Activated CD4-positive, alpha-beta T cell treated with anti-CD3 and anti-CD28 coated beads, Interleukin-2, amount 10 ng/mL, durations not matched to agents 7 days and 5 days (primary cell): ENCODE results near the gene RHBDL3. TPM values are rescaled to one million over a fixed set of nuclear protein-coding genes. Genes with fewer than 3 reads are reported as not detected.

ENCODE experiments used
- CTCF ChIA-PET: fragments of 350-600 bp; sonication (Branson Sonifier 250); formaldehyde crosslinking; loops from one replicate; lab custom pipeline; 2021; ENCODE audit warnings: antibody characterized with exemption; lab: Charles Lee
- POLR2A ChIA-PET: fragments of 350-600 bp; sonication (Branson Sonifier 250); formaldehyde crosslinking; loops from one replicate; lab custom pipeline; 2021; ENCODE audit warnings: antibody characterized with exemption; lab: Charles Lee
- DNase-seq: peaks from one replicate; pipeline ENCODE4 v3.0.0-alpha.2; 2020
- H3K27ac Mint-ChIP-seq: one replicate; pipeline ENCODE4 v1.8.0; 2021; ENCODE audit warnings: mild to moderate bottlenecking, moderate library complexity, mixed read lengths
- H3K27me3 Mint-ChIP-seq: one replicate; pipeline ENCODE4 v1.8.0; 2021; ENCODE audit warnings: mixed read lengths
- H3K36me3 Mint-ChIP-seq: one replicate; pipeline ENCODE4 v1.8.0; 2021; ENCODE audit warnings: low read depth, mixed read lengths
- H3K4me1 Mint-ChIP-seq: one replicate; pipeline ENCODE4 v1.8.0; 2021; ENCODE audit warnings: mixed read lengths
- H3K4me3 Mint-ChIP-seq: one replicate; pipeline ENCODE4 v1.8.0; 2021; ENCODE audit warnings: mild to moderate bottlenecking, moderate library complexity, mixed read lengths
- H3K9me3 Mint-ChIP-seq: one replicate; pipeline ENCODE4 v1.8.0; 2021; ENCODE audit warnings: mixed read lengths
- total RNA-seq, 2 experiments: library from RNA; stranded (reverse); gene quantifications; one replicate each; pipeline ENCODE4 v1.2.3, GENCODE V29; 2021

Gene RHBDL3
- under 1 TPM; 0.67 to 0.69 TPM for total RNA-seq

- Mint-ChIP-seq H3K27ac (no peak within 1 kb of the TSS), H3K36me3 (peaks cover 1% of the 10 kb centered on the region), H3K9me3 (no peaks in the 10 kb centered on the region), H3K4me1 (peaks cover 9% of the 10 kb centered on the region), H3K27me3 (peaks cover 79% of the 10 kb centered on the region), H3K4me3 (peak within 1 kb of the TSS; percentile 72)
- CTCF ChIA-PET, result no interaction called here
- POLR2A ChIA-PET, result interaction anchor here (0.6 kb wide), 1 partner anchor 671 kb away, joined by 3 read pairs; no protein-coding TSS in a partner anchor
- DNase-seq, result no peak
Observed at GRCh38 chr17:32265192-32265923, at the start of gene RHBDL3. Gene RHBDL3 (plus strand): TSS chr17:32265832. CDS start chr17:32266190, 358 bp downstream.

- POLR2A ChIA-PET, result no interaction called here
- H3K4me3 Mint-ChIP-seq, result no peak overlapping the region
- H3K4me1 Mint-ChIP-seq, result peaks cover 12% of the 10 kb centered on the region
- no peak for DNase-seq
- H3K9me3 Mint-ChIP-seq, result no peaks in the 10 kb centered on the region
- no peaks in the 10 kb centered on the region for H3K27me3 Mint-ChIP-seq
- CTCF ChIA-PET, result interaction anchor here (0.7 to 1.6 kb wide), 4 partner anchors 11 to 52 kb away, joined by 3 to 4 read pairs (median 4); no protein-coding TSS in a partner anchor
- peaks cover 8% of the 10 kb centered on the region for H3K36me3 Mint-ChIP-seq
- no peak overlapping the region for H3K27ac Mint-ChIP-seq
Observed at GRCh38 chr17:32222621-32223020, 43.0 kb upstream of the RHBDL3 start.

- no peak for DNase-seq
- H3K4me3 Mint-ChIP-seq, result no peak overlapping the region
- H3K36me3 Mint-ChIP-seq, result peaks cover 8% of the 10 kb centered on the region
- H3K9me3 Mint-ChIP-seq, result no peaks in the 10 kb centered on the region
- no peak overlapping the region for H3K27ac Mint-ChIP-seq
- H3K4me1 Mint-ChIP-seq, result peaks cover 12% of the 10 kb centered on the region
- no peaks in the 10 kb centered on the region for H3K27me3 Mint-ChIP-seq
- CTCF ChIA-PET, result interaction anchor here (0.8 to 1.7 kb wide), 4 partner anchors 10 to 97 kb away, joined by 3 to 4 read pairs (median 3); no protein-coding TSS in a partner anchor
- POLR2A ChIA-PET, result no interaction called here
Observed at GRCh38 chr17:32223703-32224102, 41.9 kb upstream of the RHBDL3 start.

GRCh38 chr17:32226886-32227285 is 38.7 kb upstream of the RHBDL3 start:
- CTCF ChIA-PET, result interaction anchor here (0.6 to 0.7 kb wide), 2 partner anchors 8 to 259 kb away, joined by 3 read pairs; no protein-coding TSS in a partner anchor
- DNase-seq, result no peak
- Mint-ChIP-seq H3K4me1 (peaks cover 3% of the 10 kb centered on the region), H3K27me3 (no peaks in the 10 kb centered on the region), H3K4me3 (no peak overlapping the region), H3K9me3 (no peaks in the 10 kb centered on the region), H3K36me3 (peaks cover 8% of the 10 kb centered on the region), H3K27ac (no peak overlapping the region)
- POLR2A ChIA-PET, result no interaction called here

GRCh38 chr17:32227910-32228309 is 37.7 kb upstream of the RHBDL3 start:
- peaks cover 9% of the 10 kb centered on the region for H3K4me1 Mint-ChIP-seq
- no peak overlapping the region for H3K4me3 Mint-ChIP-seq
- no peaks in the 10 kb centered on the region for H3K27me3 Mint-ChIP-seq
- H3K27ac Mint-ChIP-seq, result no peak overlapping the region
- DNase-seq, result no peak
- no peaks in the 10 kb centered on the region for H3K9me3 Mint-ChIP-seq
- ChIA-PET POLR2A (no interaction called here), CTCF (no interaction called here)
- H3K36me3 Mint-ChIP-seq, result peaks cover 8% of the 10 kb centered on the region

- no peak for DNase-seq
- CTCF ChIA-PET, result no interaction called here
- H3K27ac Mint-ChIP-seq, result no peak overlapping the region
- H3K4me3 Mint-ChIP-seq, result no peak overlapping the region
- POLR2A ChIA-PET, result no interaction called here
- peaks cover 16% of the 10 kb centered on the region for H3K4me1 Mint-ChIP-seq
- no peaks in the 10 kb centered on the region for H3K36me3 Mint-ChIP-seq
- H3K9me3 Mint-ChIP-seq, result no peaks in the 10 kb centered on the region
- no peaks in the 10 kb centered on the region for H3K27me3 Mint-ChIP-seq
Observed at GRCh38 chr17:32235588-32235987, 30.0 kb upstream of the RHBDL3 start.

- Mint-ChIP-seq H3K27me3 (no peaks in the 10 kb centered on the region), H3K36me3 (no peaks in the 10 kb centered on the region), H3K4me1 (no peaks in the 10 kb centered on the region), H3K4me3 (no peak overlapping the region), H3K27ac (no peak overlapping the region), H3K9me3 (no peaks in the 10 kb centered on the region)
- ChIA-PET POLR2A (no interaction called here), CTCF (no interaction called here)
- DNase-seq, result no peak
Observed at GRCh38 chr17:32239456-32239855, 26.2 kb upstream of the RHBDL3 start.

- POLR2A ChIA-PET, result no interaction called here
Observed at GRCh38 chr17:32240750-32241149, 24.9 kb upstream of the RHBDL3 start.

GRCh38 chr17:32241640-32242039 is 24.0 kb upstream of the RHBDL3 start:
- Mint-ChIP-seq H3K4me3 (no peak overlapping the region), H3K36me3 (no peaks in the 10 kb centered on the region), H3K27me3 (no peaks in the 10 kb centered on the region), H3K4me1 (no peaks in the 10 kb centered on the region), H3K27ac (no peak overlapping the region), H3K9me3 (no peaks in the 10 kb centered on the region)
- no peak for DNase-seq
- POLR2A ChIA-PET, result no interaction called here
- CTCF ChIA-PET, result interaction anchor here (0.8 to 2.1 kb wide), 2 partner anchors 11 to 16 kb away, joined by 3 to 7 read pairs; no protein-coding TSS in a partner anchor

More at GRCh38 chr17:32240750-32241149, 24.9 kb upstream of the RHBDL3 start:
- Mint-ChIP-seq H3K9me3 (no peaks in the 10 kb centered on the region), H3K4me1 (no peaks in the 10 kb centered on the region), H3K27ac (no peak overlapping the region), H3K27me3 (no peaks in the 10 kb centered on the region), H3K4me3 (no peak overlapping the region), H3K36me3 (no peaks in the 10 kb centered on the region)
- DNase-seq, result no peak
- CTCF ChIA-PET, result interaction anchor here (2.1 kb wide), 1 partner anchor 12 kb away, joined by 7 read pairs; no protein-coding TSS in a partner anchor

GRCh38 chr17:32249475-32249874 is 16.2 kb upstream of the RHBDL3 start:
- Mint-ChIP-seq H3K4me3 (no peak overlapping the region), H3K36me3 (no peaks in the 10 kb centered on the region), H3K27me3 (peaks cover 15% of the 10 kb centered on the region), H3K4me1 (no peaks in the 10 kb centered on the region), H3K27ac (no peak overlapping the region), H3K9me3 (no peaks in the 10 kb centered on the region)
- CTCF ChIA-PET, result no interaction called here
- POLR2A ChIA-PET, result interaction anchor here (0.7 kb wide), 1 partner anchor 80 kb away, joined by 5 read pairs; no protein-coding TSS in a partner anchor
- DNase-seq, result no peak

GRCh38 chr17:32253117-32253611 is 12.5 kb upstream of the RHBDL3 start:
- H3K4me1 Mint-ChIP-seq, result no peaks in the 10 kb centered on the region
- H3K27me3 Mint-ChIP-seq, result peaks cover 18% of the 10 kb centered on the region
- H3K36me3 Mint-ChIP-seq, result no peaks in the 10 kb centered on the region
- H3K9me3 Mint-ChIP-seq, result no peaks in the 10 kb centered on the region
- DNase-seq, result peak; percentile 85
- no peak overlapping the region for H3K4me3 Mint-ChIP-seq
- H3K27ac Mint-ChIP-seq, result no peak overlapping the region
- ChIA-PET CTCF (interaction anchor here (0.6 to 2.0 kb wide), 14 partner anchors 11 to 201 kb away, joined by 3 to 7 read pairs (median 4); no protein-coding TSS in a partner anchor), POLR2A (interaction anchor here (0.6 kb wide), 1 partner anchor 127 kb away, joined by 8 read pairs; no protein-coding TSS in a partner anchor)

GRCh38 chr17:32256012-32256700 is 9.5 kb upstream of the RHBDL3 start:
- no peak for DNase-seq
- H3K27ac Mint-ChIP-seq, result no peak overlapping the region
- no peaks in the 10 kb centered on the region for H3K4me1 Mint-ChIP-seq
- CTCF ChIA-PET, result no interaction called here
- peaks cover 27% of the 10 kb centered on the region for H3K27me3 Mint-ChIP-seq
- H3K4me3 Mint-ChIP-seq, result no peak overlapping the region
- no peaks in the 10 kb centered on the region for H3K9me3 Mint-ChIP-seq
- POLR2A ChIA-PET, result no interaction called here
- no peaks in the 10 kb centered on the region for H3K36me3 Mint-ChIP-seq

GRCh38 chr17:32256701-32257019 is 9.0 kb upstream of the RHBDL3 start:
- POLR2A ChIA-PET, result no interaction called here
- no peaks in the 10 kb centered on the region for H3K9me3 Mint-ChIP-seq
- H3K27ac Mint-ChIP-seq, result no peak overlapping the region
- no peak for DNase-seq
- no peaks in the 10 kb centered on the region for H3K4me1 Mint-ChIP-seq
- no peak overlapping the region for H3K4me3 Mint-ChIP-seq
- H3K36me3 Mint-ChIP-seq, result no peaks in the 10 kb centered on the region
- CTCF ChIA-PET, result no interaction called here
- H3K27me3 Mint-ChIP-seq, result peaks cover 29% of the 10 kb centered on the region
